GOT3 (cell line): ENCODE data around the gene BCKDK.

Experiments
- DNase-seq: peaks from one replicate; lab custom pipeline; 2025; ENCODE audit warnings: mixed read lengths; lab: John Stamatoyannopoulos, UW

Gene BCKDK

DNA sequence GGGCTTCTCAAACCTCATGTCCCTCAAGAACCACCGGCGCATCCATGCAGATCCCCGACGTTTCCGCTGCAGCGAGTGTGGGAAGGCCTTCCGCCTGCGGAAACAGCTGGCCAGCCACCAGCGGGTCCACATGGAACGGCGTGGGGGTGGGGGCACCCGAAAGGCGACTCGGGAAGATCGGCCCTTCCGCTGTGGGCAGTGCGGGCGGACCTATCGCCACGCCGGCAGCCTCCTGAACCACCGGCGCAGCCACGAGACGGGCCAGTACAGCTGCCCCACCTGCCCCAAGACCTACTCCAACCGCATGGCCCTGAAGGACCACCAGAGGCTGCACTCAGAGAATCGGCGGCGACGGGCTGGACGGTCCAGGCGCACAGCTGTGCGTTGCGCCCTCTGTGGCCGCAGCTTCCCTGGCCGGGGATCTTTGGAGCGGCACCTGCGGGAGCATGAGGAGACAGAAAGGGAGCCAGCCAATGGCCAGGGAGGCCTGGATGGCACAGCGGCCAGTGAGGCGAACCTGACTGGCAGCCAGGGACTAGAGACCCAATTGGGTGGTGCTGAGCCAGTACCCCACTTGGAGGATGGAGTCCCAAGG is 28.1 kb upstream of the BCKDK start:
- DNase-seq, result no peak

- no peak for DNase-seq
These were observed 27.3 kb upstream of the BCKDK start for GRCh38 chr16:31080756-31081419.

- DNase-seq, result no peak
These were observed 26.5 kb upstream of the BCKDK start for GRCh38 chr16:31081428-31082351.

- no peak for DNase-seq
These were observed 25.7 kb upstream of the BCKDK start for GRCh38 chr16:31082368-31083045.

GRCh38 chr16:31083081-31083480 is 25.1 kb upstream of the BCKDK start:
- no peak for DNase-seq

DNA sequence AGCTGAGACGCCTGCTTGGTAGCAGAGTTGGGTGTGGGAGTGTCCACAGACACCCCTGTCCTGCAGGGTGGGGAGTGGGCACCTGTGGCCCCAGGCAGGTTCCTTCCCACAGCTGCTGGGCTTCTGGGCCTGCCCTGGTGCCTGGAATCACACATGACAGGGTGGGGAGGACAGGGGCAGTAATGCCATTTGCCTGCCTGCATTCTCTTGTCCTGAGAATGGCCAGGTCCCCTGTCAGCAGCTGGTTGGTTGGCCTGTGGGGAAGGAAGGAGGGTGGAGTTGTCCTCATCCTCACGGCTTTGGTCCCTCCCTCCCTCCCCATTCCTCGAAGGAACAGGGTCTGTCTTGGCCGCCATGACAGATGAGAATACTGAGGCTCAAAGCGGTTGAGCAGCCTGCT is 24.6 kb upstream of the BCKDK start:
- no peak for DNase-seq

GRCh38 chr16:31083981-31084380 is 24.2 kb upstream of the BCKDK start:
- DNase-seq, result no peak

- no peak for DNase-seq
These were observed 23.4 kb upstream of the BCKDK start for GRCh38 chr16:31084584-31085302.

- DNase-seq, result no peak
These were observed 22.8 kb upstream of the BCKDK start for GRCh38 chr16:31085411-31085810.

DNA sequence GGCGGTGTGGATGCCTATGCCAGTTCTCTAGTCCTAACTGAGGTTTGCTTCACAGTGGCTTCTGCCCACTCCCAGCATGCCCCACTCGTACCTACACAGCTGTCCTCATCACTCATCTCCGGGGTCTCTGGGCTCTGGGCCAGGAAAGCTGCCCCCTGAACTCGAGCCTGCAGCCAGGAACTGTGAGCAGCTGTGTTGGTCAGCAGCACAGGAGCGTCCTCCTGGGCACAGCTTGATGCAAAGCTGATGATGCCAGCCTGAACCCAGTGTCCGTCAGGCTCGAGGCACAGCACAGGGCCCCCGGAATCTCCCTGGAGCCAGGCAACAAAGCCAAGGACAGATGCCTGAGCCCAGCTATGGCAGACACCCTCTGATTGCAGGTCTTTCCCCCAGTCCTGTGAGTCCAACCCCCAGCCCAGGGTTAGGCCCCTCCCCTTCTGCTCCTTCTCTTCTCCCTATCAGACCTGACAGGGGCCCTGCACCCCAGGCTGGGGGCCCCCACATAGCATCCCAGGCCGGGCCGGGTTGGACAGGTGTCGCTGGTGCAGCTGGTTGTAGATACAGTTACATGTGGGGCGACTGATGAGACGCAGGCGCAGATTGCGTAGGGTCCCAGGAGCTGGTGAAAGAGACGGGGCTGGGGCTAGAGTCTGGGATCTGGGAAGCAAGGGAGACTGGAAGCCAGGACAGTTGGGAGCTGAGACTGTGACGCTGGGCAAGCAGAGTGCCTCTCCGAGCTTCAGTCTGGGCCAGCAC is 22.1 kb upstream of the BCKDK start:
- DNase-seq, result no peak

GRCh38 chr16:31086629-31086906 is 21.6 kb upstream of the BCKDK start:
- DNase-seq, result no peak

DNA sequence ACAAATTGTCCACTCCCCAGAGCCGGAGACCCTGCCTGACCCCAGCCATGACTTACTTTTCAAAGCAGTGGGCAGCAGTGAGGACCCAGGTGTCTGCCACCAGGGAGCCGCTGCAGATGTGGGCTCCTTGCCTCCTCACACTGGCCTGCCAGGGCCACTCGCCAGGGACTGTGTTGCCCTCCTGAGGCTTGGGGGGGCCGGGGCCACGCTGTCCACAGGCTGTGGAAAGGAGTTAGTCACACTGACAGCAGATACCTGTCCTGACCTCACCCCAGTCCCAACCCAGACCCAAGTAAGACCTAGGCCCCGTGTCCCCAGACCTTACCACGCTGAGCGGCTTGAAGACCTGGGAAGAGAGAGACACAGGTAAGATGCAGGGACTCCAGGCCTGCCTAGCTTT is 20.7 kb upstream of the BCKDK start:
- DNase-seq, result no peak

DNA sequence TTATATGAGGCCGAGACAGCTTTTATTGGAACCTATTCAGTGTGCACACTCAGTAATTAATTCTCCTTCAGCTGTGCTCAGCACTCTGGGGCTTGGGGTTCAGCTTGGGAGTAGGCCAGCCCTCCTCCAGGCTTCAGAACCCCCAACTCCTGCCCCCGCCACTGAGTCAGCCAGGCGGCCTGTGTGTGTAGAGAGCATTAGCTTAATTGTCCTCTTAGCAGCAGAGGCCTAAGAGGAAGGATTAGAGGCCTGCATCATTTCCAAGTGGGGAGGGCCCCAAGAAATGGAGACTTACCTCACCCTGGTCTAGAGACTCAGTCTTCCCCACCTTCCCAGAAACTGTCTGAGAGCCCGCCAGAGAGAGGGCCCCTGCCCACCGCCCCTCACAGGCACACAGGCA is 20.2 kb upstream of the BCKDK start:
- no peak for DNase-seq

DNA sequence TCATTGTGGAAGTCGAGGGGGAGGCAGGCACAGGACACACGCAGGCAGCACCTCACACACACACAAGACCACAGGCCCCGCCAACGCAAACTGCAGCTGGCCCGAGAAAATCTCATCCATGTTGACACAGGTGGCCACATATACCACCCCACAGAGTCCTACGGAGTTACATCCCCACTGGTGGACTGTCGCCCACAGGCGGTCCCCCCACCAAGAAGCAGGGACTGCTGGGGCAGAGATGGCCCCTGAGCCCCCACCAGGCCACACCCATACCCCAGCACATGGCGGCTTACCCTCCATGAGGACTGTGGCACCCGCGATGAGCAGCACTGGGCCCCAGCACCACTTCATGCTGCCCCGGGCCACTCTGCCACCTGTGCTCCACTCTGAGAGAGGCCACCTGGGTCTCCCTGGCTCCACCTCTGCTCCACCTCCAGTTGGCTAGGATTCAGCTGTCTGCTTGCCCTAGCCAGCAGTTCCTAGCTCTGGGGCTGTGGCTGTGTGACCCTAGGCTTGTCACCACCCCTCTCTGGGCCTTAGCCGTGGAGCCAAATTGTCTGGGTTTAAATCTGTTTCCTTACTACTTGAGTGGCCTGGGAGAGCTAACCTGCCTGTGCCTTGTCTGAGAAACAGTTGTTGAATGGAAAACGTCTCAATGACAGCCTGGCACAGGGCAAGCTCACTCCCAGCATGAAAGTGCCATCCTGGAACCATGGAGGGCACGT is 19.6 kb upstream of the BCKDK start, which contains the start of gene PRSS53:
TSS of gene PRSS53 (minus strand) at position 485 of the 725 bp plus-strand sequence. CDS start at position 351, 134 bp downstream.
- DNase-seq, result no peak

- DNase-seq, result no peak
These were observed 19.0 kb upstream of the BCKDK start for GRCh38 chr16:31089199-31089598.

DNA sequence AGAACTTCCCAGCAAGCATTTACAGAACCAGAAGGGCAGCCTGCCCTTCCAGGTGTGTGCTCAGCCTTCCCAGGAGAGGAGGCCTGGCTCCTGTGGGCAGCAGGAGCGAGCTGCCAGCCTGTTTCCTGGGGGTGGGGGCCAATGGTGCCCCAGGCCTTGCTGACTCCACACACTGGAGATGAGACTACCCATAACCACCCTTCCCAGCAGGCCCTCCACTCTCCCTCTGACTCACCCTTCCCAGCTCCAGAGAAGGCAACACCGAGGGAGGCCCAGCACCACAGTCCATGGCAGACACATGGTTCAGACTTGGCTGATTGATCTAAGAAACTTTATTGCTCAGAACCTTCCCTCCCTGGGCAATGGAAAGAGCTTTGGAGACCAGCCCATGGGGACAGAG is 17.6 kb upstream of the BCKDK start:
- DNase-seq, result no peak

- no peak for DNase-seq
These were observed 15.9 kb upstream of the BCKDK start for GRCh38 chr16:31092330-31092729.

DNA sequence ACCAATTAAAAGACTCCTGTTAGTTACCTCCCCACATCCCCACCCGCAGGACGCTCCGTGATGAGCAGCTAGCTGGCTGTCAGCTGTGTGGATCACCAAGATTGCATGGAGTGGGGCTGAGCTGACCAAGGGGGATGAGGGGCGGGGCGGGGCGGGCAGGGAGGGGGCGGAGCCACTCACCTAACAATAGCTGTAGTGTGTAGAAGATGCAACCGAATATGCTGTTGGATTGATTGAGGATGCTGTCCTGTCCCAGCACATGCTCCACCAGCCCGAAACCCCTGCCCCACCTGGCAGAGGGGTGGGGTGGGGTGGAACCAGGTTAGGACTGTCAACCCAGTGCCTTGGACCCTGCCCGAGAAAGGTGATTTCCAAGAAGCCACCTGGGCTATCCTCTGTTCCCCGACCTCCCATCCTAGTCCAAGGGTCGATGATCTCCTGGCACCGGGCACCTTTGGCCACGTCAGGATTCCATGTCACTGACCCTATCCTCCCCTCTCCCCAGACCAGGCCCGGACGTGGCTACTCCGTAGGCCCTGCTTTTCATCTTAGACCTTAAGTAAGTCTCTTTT is 15.0 kb upstream of the BCKDK start:
- DNase-seq, result no peak

DNA sequence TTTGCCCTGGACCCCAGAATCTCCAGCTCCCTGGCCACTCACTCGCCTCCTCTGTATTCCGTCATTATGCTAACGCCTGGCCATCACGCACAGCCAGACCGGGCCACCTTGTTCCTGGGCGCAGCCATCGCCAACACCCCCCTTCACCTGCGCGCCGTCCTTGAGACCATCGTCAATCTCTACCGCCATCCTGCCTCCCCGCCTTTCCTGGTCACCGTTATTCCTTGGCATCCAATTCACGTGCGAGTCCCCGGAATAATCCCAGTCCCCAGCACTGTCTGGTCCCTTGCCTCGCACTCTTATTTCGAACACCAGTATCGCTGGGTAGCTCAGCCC is 14.1 kb upstream of the BCKDK start:
- DNase-seq, result no peak

GRCh38 chr16:31094424-31095120 is 13.6 kb upstream of the BCKDK start, which contains the start of gene VKORC1:
TSS of gene VKORC1 (minus strand) at chr16:31094797. CDS start at chr16:31094729, 68 bp downstream.
- peak; percentile 74 for DNase-seq
